Peyer's patch (tissue), 4 donors: ENCODE results near the gene DDAH1. TPM values are rescaled to one million over a fixed set of nuclear protein-coding genes. Genes with fewer than 3 reads are reported as not detected.
"Not testable (repeated sequence)": the region's sequence is repeated elsewhere in the genome, so short reads cannot be mapped to it uniquely, and the experiment has no call there.

Experiments
- DNase-seq, 3 donors: peaks; one replicate each; pipeline ENCODE4 v3.0.0-alpha.2; 2017 to 2019
- H3K27ac ChIP-seq, 4 donors: fragments of 200-600 bp; sonication (generic); one replicate each; pipeline ENCODE4 v1.5.1; 2016 to 2019
- H3K27me3 ChIP-seq, 2 donors: fragments of 200-600 bp; sonication (generic); one replicate each; pipeline ENCODE4 v1.5.1; 2019
- H3K36me3 ChIP-seq, 3 donors: fragments of 200-600 bp; sonication (generic); one replicate each; pipeline ENCODE4 v1.5.1; 2016 to 2019
- H3K4me1 ChIP-seq, 4 donors: fragments of 200-600 bp; sonication (generic); one replicate each; pipeline ENCODE4 v1.5.1; 2016 to 2019
- H3K4me3 ChIP-seq, 4 donors: fragments of 200-600 bp; sonication (generic); 1 replicate in 3 of 4; 2 replicates in 1 of 4; pipeline ENCODE4 v1.5.1; 2016 to 2019; ENCODE audit warnings: mild to moderate bottlenecking in 1 of 4
- H3K9me3 ChIP-seq, 4 donors: fragments of 200-600 bp; sonication (generic); one replicate each; pipeline ENCODE4 v1.5.1; 2016 to 2019; ENCODE audit warnings: mild to moderate bottlenecking in 1 of 4
- CTCF ChIP-seq, 6 experiments: fragments of 450-650 bp in 4 of 6; fragments of 200-600 bp in 2 of 6; sonication (generic) in 1 of 6; IDR thresholded peaks; one replicate each; pipeline ENCODE4 v1.5.1; 2017 to 2019; ENCODE audit warnings: antibody characterized with exemption in 6 of 6, mild to moderate bottlenecking in 3 of 6, moderate library complexity in 1 of 6
- POLR2A ChIP-seq, 2 donors: fragments of 450-650 bp; IDR thresholded peaks; one replicate each; pipeline ENCODE4 v1.5.1; 2017; ENCODE audit warnings: antibody characterized with exemption in 2 of 2, mild to moderate bottlenecking in 2 of 2, moderate library complexity in 2 of 2
- total RNA-seq, 4 donors: library from RNA; depleted of rRNA; stranded (reverse); fragments of >200 nt; gene quantifications; one replicate each; pipeline ENCODE4 v1.1.0, GENCODE V29; 2016

The DDAH1 gene
- total RNA-seq, 4 donors from 2014 or later = 40.8 to 60.2 (median 51.2) TPM

GRCh38 chr1:85349224-85349623 lies 115.7 kb downstream of the DDAH1 start:
- no peaks in the 10 kb centered on the region for H3K27me3 ChIP-seq
- H3K9me3 ChIP-seq = no peaks in the 10 kb centered on the region
- H3K36me3 ChIP-seq = peaks cover 0 to 11% (median 0%) of the 10 kb centered on the region in 3 donors
- TF ChIP-seq POLR2A (IDR thresholded peaks at IDR 0.05) = no peak
- H3K27ac ChIP-seq = no peak overlapping the region
- no peak for DNase-seq
- H3K4me1 ChIP-seq = no peaks in the 10 kb centered on the region
- no peak overlapping the region for H3K4me3 ChIP-seq

- Histone ChIP-seq H3K4me3 (no peak overlapping the region), H3K27me3 (no peaks in the 10 kb centered on the region)
- TF ChIP-seq POLR2A (IDR thresholded peaks at IDR 0.05) (no peak), CTCF (IDR thresholded peaks at IDR 0.05) (no peak)
These were observed 117.1 kb downstream of the DDAH1 start for GRCh38 chr1:85347908-85348307.

GRCh38 chr1:85347275-85347674 lies 117.7 kb downstream of the DDAH1 start:
- H3K4me1 ChIP-seq, H3K4me3 ChIP-seq, H3K27ac ChIP-seq, DNase-seq, H3K9me3 ChIP-seq, H3K27me3 ChIP-seq: not testable (repeated sequence)
- peaks cover 0 to 11% (median 0%) of the 10 kb centered on the region in 3 donors for H3K36me3 ChIP-seq

More at GRCh38 chr1:85347908-85348307, 117.1 kb downstream of the DDAH1 start:
- no peaks in the 10 kb centered on the region for H3K4me1 ChIP-seq
- H3K9me3 ChIP-seq = no peaks in the 10 kb centered on the region
- H3K27ac ChIP-seq = no peak overlapping the region
- DNase-seq = no peak
- H3K36me3 ChIP-seq = peaks cover 0 to 11% (median 0%) of the 10 kb centered on the region in 3 donors

- H3K36me3 ChIP-seq = peaks cover 0 to under 1% (median 0%) of the 10 kb centered on the region in 3 donors
- H3K4me1 ChIP-seq = no peaks in the 10 kb centered on the region
- TF ChIP-seq CTCF (IDR thresholded peaks at IDR 0.05) = peak in 4 of 6 experiments; percentile 21 to 61 (median 58)
- TF ChIP-seq POLR2A (IDR thresholded peaks at IDR 0.05) = no peak
- H3K9me3 ChIP-seq = no peaks in the 10 kb centered on the region
- H3K27ac ChIP-seq = no peak overlapping the region
- H3K27me3 ChIP-seq = no peaks in the 10 kb centered on the region
- no peak overlapping the region for H3K4me3 ChIP-seq
- DNase-seq = peak in 2 of 3 donors; percentile 53
These were observed 120.7 kb downstream of the DDAH1 start for GRCh38 chr1:85344256-85344694.

GRCh38 chr1:85343612-85344255 lies 121.2 kb downstream of the DDAH1 start:
- H3K4me1 ChIP-seq = no peaks in the 10 kb centered on the region
- no peaks in the 10 kb centered on the region for H3K9me3 ChIP-seq
- no peaks in the 10 kb centered on the region for H3K27me3 ChIP-seq
- TF ChIP-seq POLR2A (IDR thresholded peaks at IDR 0.05) (no peak), CTCF (IDR thresholded peaks at IDR 0.05) (no peak)
- no peak for DNase-seq
- no peak overlapping the region for H3K27ac ChIP-seq
- no peak overlapping the region for H3K4me3 ChIP-seq
- H3K36me3 ChIP-seq = no peaks in the 10 kb centered on the region

GRCh38 chr1:85343213-85343611 lies 121.7 kb downstream of the DDAH1 start:
- Histone ChIP-seq H3K36me3 (no peaks in the 10 kb centered on the region), H3K4me3 (no peak overlapping the region), H3K9me3 (no peaks in the 10 kb centered on the region), H3K27me3 (no peaks in the 10 kb centered on the region), H3K27ac (no peak overlapping the region), H3K4me1 (no peaks in the 10 kb centered on the region)
- DNase-seq = no peak
- TF ChIP-seq POLR2A (IDR thresholded peaks at IDR 0.05) (no peak), CTCF (IDR thresholded peaks at IDR 0.05) (no peak)
